DMS153 treated with DMSO at 0.1 percent for 48 hours (cell line): ENCODE data around the gene GPC6.

ENCODE experiments used
- DNase-seq: peaks from one replicate; lab custom pipeline; 2025; ENCODE audit not compliant: unreplicated experiment; lab: John Stamatoyannopoulos, UW

The GPC6 gene

DNA sequence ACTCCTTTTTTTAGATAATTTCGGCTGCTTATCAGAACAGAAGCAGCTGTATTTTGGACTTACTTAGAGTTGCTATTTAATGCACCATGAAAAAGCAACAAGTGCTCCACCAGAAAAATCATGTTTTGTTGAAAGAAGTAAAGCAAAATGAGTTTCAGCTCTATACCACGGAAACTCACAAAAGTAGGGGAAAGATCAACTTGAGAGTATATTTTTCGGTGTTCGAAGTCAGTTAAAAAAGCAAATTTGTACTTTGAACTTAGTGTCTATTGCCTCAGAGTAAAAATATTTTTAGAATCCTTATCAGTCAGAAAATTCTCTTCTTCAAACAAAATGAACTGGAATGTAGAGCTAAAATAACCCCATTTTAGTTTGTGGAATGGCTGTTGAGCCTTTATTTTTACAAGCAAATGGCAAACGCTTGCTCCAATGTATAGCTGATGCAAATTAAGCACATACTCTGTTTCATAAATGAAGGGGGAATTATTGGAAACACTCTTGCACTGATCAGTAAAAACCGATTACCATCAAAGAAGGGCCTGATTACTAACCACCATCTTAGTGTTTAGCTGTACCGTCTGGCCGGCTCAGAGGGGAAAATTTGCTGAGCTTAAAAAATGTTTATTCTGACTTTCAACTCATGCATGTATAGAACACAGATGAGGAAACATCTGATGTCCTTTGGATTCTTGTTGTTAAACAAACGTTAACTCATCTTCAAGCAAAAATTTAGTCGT lies 540.7 kb downstream of the GPC6 start:
- DNase-seq, result no peak

DNA sequence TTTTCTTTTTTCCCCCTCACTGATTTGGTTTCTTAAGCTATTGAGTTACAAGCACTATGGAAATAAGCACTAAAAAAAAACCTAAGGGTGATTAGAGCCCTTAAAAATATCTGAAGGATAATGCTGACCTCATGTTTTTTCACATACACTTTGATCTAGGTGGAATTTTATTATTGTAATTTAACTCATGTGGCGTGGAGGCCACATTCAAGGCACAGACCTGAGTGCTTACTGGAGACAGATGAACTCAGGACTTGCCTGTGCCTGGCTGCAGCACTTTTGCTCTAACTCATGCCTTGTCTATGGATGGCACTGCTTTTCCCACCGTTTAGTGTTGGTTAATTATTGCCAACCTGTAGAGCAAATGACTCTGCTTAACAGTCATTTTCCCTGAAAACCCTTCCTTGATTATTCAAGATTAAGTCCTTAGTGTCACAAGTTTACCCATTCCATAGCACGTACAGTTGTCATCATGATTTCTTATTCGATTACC lies 541.4 kb downstream of the GPC6 start:
- no peak for DNase-seq

DNA sequence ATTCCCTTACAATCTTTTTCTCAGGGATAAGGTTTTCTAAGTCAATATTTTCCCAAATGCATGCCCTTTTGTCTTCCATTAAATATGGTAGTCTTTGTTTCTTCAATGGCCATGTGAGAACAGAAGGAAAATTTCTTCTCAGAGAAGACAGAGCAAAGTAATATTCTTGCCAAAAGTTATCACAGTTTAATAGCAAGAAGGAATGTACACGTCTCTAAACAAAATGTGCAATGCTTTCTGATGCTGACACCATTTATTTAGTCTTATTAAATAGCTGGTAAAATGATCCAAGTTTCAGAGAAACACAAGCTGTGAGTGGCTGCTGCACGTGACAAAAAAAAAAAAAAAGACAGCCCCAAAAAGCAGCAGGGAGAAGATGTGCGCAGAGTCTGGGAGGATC lies 542.5 kb downstream of the GPC6 start:
- DNase-seq, result no peak

DNA sequence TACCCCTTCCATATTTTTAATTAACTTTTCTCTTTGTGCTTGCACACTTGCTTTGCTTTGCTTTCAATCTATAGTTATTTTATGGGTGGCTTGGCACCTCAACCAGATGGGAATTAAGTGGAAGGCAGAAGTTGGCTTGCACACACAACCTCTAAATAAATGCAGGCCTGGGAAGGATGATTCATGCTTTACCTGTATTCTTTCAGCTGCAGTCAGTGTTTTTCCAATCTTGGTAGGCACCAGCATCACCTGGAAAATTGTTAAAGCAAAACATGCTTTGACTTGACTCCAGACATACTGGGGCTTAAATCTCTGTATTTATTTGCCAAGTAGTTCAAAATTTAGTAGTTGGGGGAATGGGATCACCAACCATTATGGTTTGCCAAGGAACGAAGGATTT lies 543.0 kb downstream of the GPC6 start:
- DNase-seq, result no peak

DNA sequence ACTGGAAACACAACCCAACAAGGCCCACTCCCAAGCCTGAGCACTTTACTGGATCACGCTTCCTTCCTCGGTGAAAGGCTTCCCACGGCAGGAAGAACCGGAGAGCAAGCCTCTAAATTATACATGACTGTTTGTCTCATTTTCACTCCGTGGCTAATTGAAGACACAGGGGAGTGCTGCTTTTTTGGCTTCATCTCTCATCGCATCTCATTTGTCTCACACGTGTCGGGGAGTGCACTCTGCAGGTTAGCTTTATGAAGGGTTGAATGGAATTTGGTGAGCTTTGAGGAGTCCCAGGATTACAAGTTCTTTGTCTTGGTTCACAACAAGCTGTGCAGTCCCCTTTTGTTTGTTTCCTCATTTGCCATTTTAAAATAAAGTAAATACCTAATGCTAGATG lies 544.6 kb downstream of the GPC6 start:
- DNase-seq, result no peak

DNA sequence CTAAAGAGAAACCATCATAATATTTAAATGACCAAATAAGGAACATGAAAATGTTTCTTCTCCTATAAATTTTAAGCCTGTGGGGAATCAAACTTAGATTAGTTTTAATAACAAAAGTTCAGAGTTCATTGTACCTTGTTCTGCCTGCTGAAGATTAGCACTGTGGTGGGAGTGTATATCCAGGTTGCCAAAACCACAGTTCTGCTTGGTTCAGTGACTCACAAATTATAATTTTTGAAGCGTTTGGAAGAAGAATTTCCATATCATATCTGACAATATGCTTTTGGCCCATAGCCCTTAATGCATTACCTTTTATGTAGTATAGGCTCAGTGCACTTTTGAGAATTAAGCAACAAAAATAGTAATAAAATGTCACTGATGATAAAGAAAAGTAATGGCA lies 545.2 kb downstream of the GPC6 start:
- no peak for DNase-seq

DNA sequence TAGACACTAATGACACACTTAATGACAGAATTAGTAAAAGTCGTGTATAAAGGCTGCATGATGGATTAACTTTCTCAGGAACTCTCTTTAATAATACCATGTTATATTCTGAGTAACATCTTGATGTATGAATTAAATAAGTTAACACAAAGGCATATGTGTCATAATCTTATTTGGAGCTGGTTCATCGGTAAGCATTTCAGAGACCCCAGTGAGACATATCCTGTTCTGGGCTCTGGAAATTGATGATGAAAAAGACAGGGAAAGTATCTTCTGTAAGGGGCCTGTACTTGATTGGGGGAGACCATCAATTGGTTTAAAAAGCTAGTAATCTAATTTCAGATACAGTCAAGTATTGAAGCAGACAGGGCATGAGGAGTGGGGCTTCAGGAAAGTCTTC lies 547.9 kb downstream of the GPC6 start:
- no peak for DNase-seq

DNA sequence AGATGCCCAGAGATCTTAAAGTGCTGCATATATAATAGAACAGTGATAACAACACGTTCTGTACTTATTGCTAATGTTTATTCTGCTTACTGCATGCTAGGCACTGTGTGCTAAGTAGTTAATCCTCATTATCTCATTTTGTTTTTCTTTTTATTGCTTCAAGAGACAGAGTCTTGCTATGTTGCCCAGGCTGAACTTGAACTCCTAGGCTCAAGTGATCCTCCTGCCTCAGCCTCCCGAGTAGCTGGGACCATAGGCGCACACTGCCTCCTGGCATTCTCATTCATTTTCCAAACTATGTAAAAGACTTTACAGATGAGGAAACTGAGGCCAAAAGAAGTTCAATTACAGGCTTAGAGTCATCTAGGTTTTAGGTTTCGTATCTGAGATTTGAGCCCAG lies 548.4 kb downstream of the GPC6 start:
- DNase-seq, result no peak

DNA sequence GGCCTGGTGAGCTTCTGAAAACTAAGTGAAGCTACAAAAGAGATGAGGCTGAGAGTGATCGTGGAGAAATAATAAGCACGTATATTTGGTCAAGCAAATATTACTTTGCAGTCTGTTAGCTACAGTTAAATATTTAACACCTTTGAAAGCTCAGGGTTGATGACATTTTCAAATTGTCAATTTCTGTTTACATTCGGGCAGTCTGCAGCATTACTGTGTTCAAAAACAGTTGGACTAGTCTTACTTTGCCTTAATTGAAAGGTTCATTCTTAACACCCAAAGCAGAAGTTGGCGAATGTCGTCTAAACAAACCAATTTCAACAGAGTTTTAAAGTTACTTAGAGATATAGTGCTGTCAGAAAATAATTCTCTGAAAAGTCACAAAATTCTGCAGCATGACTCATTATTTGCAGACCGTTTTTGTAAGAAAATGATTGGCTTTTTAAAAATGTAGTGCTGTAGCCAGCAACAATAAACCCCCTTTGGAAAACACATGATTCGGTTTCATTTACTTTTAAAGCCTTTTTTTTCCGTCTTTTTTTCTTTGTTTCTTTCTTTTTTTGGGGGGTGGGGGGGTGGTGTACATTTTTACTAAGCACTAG lies 549.0 kb downstream of the GPC6 start:
- DNase-seq, result no peak

DNA sequence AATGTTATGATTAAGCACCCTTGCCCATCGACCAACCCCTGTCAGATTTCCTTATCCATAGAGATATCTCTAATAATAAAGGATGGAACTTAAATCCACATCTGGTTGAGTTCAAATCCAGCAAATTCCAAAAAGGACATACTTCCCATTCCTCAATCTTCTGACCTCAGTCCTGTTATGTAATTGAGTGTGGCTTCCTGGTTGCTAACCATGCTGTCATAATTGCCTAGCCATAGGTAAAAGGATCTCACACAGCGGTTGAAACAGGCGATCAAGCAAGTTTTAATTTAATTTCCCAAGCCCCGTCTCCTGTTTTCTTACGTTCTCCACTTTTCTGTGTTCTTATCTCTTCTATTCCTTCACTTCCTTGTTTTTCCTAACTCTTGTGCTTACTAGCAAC lies 550.3 kb downstream of the GPC6 start:
- DNase-seq, result no peak

DNA sequence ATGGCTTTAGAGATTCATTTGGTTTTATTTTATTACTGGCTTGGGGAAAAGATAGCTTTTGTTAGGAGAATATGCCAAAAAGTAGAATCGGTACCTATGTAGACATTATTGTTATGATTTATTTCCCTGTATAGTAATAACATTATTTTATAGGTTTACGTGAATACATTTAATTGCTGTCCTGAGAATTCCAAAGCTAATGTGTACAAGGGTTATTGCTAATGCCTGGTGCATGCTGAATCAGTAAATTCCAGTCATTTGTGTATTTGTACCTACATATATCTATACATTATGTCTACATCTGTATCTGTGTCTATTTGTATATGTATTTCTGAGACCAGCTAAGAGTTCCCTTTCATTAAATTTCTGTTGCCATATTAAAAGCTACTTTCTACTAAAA lies 550.9 kb downstream of the GPC6 start:
- DNase-seq, result no peak

DNA sequence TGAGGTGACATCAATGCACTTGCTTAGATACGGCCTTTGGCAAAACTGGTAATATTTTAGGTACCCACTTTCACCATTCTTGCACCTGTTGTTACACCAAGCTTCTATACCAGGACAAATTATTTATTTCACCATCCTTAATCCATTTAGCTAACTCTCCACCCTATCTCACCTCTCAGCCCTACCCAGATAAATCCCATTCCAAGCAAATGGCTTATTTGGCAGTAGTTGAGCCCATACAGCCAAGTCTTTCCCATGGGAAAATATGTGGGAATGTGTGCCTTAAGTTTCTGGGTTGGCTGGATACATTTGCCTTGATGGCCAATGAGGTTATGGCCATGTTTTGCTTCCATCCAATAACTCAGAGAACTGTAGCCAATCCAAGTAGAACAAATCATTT lies 551.9 kb downstream of the GPC6 start:
- DNase-seq, result no peak

DNA sequence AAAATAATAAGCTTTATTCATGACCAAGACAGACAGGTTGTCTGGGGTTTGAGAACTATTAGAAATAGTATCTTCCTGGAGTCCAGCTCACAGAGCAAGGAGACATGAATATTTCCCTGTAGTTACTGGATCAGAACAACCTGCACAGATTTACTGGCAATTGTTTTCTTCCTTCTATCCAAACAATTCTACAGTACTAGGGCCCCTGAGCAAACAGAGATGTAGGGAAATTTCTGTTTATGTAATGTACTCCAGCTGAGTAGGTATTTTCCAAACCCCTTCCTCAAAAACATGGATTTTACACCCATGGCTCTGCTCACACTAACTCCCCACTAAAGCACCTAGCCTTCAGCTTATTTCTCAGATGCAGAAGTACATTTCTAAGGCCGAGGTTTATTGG lies 557.6 kb downstream of the GPC6 start:
- no peak for DNase-seq

DNA sequence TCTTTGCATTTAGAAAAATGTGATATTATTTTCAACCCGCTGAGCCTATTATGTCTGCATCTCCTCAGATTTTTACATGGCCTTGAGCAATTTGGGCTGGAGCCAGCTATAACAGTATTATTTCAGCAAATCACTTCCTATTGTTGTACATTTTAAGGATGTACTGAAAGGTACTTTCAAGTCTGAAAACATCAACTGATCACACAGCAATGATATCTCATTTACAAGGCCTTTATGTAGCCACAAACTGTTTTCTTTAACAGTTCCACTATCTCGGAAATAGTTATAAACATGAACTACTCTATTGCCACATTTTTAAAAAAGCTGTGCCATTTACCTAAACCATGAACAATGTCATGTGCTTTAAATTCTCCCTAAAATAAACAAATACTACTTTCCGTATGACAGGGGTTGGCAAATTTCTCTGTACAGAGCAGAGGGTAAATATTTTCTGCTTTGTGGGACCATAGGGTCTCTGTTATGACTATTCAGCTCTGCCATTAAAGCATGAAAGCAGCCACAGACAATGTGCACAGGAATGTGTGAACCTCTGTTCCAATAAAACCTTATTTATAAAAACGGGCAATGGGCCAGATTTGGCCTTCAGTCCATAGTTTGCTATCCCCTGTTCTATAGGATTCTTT lies 560.4 kb downstream of the GPC6 start:
- DNase-seq, result no peak

DNA sequence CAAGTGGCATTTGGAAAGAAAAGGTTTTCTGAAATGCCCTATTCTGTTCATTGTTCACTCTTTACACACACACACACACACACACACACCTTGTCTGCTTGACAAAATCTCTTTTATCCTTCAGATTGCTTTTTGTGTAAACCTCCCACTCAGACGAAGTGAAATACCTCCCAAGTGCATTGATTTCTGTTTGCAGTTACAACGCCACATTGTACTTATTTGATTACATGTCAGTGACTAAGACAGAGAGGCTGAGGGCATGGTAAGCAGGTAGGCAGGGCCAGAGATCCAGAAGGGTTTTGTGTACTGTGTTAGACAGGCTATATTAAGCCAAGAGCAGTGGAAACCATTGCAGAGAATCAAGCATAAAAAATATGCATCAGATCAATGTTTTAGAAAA lies 561.8 kb downstream of the GPC6 start:
- DNase-seq, result no peak

DNA sequence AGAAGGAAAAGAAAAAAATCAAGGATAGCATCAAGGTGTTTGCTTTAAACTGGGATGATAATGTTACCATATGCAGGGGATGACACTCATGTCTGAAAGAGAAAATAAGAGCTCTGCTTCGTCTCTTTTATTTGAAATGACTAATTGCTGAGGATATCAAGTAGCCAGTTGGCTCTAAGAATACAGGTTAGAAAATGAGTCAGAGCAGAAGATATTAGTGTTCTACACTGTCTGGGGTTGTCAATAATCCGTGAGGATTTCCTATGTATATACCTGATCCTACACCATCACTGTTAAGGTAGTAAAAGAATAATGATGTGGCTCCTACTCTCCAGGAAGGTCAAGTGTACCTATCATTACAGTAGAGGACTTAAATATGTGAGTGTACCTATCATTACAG lies 562.5 kb downstream of the GPC6 start:
- DNase-seq, result no peak

DNA sequence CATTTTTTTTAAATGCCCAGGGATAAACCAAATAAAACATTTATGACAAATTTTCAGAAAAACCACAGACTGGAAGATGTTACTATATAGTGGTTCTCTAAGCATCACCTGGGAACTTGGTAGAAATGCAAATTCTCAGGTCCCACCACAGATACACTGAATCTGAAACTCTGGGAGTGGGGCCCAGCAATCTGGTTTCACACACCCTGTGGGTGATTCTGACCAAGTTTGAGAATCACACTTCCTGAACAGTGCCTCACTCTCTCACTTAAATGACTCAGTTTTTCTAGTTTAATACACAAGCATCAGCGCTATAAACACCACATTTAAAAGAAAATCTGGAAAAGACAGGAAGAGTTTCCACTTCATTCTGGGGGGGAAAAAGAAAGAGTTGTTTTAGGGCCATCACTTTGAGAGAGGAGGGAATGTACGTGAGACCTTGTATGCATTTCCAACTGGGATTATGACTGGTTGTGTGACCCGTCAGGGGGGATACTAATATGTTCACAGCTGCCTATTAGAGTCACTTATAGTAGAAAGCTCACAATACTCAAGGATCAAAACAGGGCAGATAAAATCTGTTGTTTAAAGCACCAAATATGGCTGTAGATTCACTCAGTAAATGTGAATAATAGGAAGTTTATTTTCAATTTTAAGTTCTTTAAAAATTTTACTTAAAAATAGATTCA lies 567.7 kb downstream of the GPC6 start:
- DNase-seq, result no peak

DNA sequence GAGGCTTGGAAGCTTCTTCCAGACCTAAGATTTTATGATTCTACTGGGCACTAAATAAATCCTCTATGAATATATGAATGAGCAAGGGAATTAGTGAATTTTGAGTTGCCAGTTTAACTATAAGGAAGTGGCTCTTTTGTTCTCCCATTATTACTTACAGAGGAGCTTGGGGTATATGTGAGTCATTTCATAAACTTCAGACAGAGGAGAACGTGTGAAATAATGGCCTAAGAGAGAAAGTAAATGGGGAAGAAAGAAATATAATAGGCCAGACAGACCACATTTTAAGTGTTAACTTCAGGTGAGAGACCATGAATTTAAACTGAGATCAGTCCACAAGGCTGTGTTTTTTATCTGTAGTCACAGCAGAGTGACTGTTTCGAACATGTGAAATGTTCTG lies 570.9 kb downstream of the GPC6 start:
- DNase-seq, result no peak

DNA sequence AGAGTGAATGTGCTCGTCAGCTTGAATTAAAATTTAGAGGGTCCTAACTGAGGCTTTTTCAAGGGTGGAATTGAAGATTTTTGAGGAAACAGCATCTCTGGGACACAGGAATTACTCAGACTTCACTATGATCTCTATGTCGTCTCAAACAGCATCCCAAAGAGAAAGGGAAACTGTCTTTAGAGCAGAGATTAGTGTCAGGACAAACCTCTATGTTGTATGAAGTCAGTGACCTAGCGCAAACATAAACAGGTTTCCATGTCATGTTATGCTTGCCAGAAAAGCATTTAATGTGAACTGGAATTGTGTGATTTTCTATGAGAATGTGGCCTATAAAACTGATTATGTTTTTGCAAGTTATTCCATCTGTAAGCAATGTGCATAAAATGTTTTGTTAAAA lies 573.7 kb downstream of the GPC6 start:
- DNase-seq, result no peak

DNA sequence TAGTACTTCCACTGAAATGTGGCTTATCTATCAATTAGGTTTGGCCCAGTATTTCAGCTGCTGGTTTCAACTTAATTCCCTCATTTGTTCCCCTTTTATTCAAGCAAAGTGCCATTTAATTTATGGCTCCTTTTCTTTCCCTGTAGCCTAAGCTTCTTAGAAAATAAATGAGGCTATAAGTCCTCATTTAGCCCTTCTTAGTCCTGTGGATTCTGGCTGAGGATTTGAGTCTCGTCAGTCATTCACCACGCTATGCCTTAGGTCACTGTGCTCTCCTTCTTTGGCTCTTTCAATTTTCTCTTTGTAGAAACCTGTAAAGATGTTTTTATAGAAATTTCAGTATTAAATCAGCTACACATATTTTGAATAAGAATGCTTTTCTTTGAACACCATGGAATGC lies 579.1 kb downstream of the GPC6 start:
- DNase-seq, result no peak

DNA sequence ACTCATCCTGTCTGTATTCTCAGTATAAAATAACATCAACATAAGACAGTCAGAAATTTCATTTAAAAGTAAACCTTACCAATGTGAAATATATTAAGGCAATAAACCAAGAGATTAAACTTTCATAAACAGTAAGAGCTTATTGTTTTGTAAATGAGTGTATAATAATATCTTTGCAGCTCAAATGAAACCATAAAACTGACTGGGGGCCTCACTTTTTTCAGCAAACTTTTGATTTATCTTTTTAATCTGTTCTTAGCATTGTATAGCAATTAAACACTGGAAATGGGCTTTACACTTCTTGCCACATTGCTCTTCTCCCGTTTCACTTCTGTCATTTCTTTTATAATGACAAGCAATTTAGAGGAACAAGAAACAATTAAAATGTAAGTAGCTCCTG lies 580.3 kb downstream of the GPC6 start:
- DNase-seq, result no peak

DNA sequence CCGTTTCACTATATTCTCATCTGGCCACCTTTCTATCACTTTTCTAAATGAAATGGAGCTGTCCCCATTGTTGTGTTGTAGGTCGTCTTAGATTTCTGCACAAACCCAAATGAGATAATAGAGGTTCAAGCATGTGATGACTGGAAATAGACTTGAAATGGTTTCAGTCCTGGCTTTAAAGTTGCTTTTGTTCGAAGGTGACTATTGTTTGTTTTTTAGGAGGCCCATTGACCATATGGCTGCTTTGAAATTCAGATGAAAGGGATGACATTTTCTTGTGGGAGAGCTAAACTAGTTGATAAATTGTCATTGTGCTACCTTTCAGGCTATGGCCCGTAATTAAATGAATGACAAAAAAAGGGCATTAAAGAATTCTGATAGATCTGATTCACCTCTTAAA lies 583.7 kb downstream of the GPC6 start:
- no peak for DNase-seq
